GM10266 (cell line): ENCODE data around the gene HEATR5B.

Source experiments
- DNase-seq: peaks from one replicate; pipeline ENCODE4 v3.0.0; 2012; ENCODE audit errors: extremely low spot score
- CTCF ChIP-seq: IDR thresholded peaks from 2 replicates; pipeline ENCODE4 v1.5.1; 2012; ENCODE audit warnings: mild to moderate bottlenecking, low read depth; ENCODE audit not compliant: control insufficient read depth, insufficient read depth; ENCODE audit errors: missing control alignments

HEATR5B gene

GRCh38 chr2:37096568-37096967 is 12.4 kb upstream of the HEATR5B start:
- no peak for DNase-seq
- TF ChIP-seq CTCF = no peak

GRCh38 chr2:37091873-37092272 is 7.7 kb upstream of the HEATR5B start:
- TF ChIP-seq CTCF = no peak
- DNase-seq = peak; percentile 21

- DNase-seq = peak; percentile 51
- no peak for TF ChIP-seq CTCF
These were observed 5.9 kb upstream of the HEATR5B start for GRCh38 chr2:37090019-37090477.

- no peak for TF ChIP-seq CTCF
- DNase-seq = no peak
These were observed 1.6 kb upstream of the HEATR5B start for GRCh38 chr2:37085731-37086147.

- DNase-seq = no peak
- TF ChIP-seq CTCF = no peak
These were observed 625 bp upstream of the HEATR5B start for GRCh38 chr2:37084797-37085196.

- DNase-seq = no peak
These were observed 3.5 kb downstream of the HEATR5B start for GRCh38 chr2:37080689-37081088.

GRCh38 chr2:37080266-37080665 is 3.9 kb downstream of the HEATR5B start:
- no peak for TF ChIP-seq CTCF
- no peak for DNase-seq

More at GRCh38 chr2:37080689-37081088, 3.5 kb downstream of the HEATR5B start:
- no peak for TF ChIP-seq CTCF
